Measurements from ENCODE around the gene MRPL55.

MRPL55 gene

DNA sequence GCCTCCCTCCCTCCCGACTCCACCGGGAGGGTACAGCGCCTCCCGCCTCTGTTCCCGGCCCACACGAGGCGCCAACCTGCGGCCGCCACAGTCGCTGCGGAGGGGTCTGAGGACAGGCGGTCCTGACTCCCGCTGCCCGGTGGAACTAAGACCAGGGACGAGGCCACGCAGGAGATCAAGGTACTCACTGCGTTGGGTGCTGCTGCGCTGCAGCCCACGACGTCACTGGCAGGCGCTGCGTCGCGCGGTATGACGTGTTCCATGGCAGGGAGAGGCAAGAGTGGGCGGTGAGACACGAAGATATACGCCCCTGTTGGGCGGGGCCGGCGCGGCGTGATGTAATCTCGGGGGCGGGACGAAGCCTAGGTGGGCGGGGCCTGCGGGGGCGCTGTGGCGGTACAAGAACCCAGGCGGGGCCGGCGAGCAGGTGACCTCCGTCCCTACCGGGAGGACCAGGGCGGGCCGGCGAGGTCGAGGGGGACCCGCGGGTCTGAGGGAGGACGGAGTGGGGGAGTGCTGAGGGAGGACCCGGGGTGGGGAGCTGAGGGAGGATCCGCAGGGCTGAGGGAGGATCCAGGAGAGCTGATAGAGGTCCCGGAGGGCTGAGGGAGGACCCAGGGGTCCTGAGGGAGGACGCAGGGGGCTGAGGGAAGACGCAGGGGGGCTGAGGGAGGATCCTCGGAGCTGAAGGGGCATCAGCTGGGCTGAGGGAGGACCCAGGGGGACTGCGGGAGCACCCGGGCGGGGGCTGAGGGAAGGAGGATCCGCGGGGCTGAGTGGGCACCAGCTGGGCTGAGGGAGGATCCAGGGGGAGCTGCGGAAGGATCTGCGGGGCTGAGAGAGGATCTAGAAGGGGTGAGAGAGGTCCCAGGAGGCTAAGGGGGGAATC is at the start of gene MRPL55:
TSS of gene MRPL55 (minus strand) at position 227 of the 889 bp plus-strand sequence. CDS start 1,039 bp downstream, outside the sequence.
- DNase-seq: peak; percentile 97

DNA sequence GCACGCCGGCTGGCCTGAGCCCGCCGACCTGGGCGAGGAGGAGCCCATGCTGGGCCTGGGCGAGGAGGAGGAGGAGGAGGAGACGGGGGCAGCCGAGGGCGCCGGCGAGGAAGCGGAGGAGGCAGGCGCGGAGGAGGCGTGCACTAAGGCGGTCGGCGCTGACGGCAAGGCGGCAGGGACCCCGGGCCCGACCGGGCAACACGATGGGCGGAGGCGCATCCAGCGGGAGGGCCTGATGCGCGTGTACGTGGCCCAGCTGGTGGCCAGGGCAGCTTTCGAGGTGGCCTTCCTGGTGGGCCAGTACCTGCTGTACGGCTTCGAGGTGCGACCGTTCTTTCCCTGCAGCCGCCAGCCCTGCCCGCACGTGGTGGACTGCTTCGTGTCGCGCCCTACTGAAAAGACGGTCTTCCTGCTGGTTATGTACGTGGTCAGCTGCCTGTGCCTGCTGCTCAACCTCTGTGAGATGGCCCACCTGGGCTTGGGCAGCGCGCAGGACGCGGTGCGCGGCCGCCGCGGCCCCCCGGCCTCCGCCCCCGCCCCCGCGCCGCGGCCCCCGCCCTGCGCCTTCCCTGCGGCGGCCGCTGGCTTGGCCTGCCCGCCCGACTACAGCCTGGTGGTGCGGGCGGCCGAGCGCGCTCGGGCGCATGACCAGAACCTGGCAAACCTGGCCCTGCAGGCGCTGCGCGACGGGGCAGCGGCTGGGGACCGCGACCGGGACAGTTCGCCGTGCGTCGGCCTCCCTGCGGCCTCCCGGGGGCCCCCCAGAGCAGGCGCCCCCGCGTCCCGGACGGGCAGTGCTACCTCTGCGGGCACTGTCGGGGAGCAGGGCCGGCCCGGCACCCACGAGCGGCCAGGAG is 49.3 kb upstream of the MRPL55 start:
- no peak for DNase-seq

DNA sequence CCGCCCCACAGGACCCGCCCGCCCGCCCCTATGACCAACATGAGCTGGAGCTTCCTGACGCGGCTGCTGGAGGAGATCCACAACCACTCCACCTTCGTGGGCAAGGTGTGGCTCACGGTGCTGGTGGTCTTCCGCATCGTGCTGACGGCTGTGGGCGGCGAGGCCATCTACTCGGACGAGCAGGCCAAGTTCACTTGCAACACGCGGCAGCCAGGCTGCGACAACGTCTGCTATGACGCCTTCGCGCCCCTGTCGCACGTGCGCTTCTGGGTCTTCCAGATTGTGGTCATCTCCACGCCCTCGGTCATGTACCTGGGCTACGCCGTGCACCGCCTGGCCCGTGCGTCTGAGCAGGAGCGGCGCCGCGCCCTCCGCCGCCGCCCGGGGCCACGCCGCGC is 48.6 kb upstream of the MRPL55 start:
- DNase-seq: no peak

DNA sequence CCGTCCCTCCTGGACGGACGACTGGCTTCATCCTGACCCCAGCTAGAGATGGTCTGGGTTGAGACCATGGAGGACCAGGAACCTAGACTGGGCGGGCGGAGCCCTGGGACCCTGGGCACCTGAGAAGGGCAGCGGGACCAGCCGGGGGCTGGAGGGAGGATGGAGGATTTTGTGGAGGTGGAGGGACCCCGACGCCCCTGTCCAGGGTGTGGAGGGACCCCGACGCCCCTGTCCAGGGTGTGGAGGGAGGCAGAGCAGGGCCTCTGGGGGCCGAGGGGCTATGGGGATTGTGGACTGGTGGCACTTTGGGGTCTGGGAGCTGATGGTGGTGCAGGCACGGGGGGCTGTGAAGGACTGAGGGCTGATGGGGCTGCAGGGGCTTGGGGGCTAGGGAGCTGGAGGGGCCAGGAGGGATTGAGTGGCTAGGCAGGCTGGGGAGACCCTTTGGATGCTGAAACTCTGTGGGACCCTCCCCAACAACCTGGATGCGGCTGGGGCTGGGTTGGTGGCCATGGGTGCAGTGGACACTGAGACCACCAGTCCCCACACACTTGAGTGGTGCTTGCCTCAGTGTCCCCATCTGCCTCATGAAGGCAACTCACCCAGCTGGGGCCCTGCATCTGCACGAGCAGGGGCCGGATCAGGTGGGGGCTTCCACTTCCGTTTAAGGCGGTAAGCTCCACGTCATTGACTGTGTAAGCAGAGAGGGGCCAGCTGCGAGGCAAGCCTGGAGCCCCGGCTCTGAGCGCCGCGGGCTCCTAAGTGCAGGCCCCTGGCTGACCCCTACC is 48.0 kb upstream of the MRPL55 start:
- DNase-seq: no peak

DNA sequence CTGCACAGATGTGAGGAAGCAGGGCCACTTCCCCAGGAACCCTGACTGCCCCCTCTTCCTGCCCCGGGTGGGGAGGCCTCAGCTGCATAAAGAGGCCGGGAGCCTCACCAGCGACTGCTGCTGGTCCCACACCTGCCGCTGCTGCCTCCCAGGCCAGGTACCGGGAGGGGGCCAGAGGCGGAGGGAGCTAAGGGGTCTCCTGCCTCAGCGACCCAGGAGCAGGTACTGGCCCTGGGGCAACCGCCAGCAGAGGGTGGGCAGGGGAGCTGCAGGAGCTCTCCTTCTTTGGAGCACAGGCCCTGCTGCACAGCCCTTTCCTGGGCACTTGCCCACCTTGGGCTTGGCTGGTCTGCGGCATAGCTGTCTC is 47.4 kb upstream of the MRPL55 start:
- no peak for DNase-seq

DNA sequence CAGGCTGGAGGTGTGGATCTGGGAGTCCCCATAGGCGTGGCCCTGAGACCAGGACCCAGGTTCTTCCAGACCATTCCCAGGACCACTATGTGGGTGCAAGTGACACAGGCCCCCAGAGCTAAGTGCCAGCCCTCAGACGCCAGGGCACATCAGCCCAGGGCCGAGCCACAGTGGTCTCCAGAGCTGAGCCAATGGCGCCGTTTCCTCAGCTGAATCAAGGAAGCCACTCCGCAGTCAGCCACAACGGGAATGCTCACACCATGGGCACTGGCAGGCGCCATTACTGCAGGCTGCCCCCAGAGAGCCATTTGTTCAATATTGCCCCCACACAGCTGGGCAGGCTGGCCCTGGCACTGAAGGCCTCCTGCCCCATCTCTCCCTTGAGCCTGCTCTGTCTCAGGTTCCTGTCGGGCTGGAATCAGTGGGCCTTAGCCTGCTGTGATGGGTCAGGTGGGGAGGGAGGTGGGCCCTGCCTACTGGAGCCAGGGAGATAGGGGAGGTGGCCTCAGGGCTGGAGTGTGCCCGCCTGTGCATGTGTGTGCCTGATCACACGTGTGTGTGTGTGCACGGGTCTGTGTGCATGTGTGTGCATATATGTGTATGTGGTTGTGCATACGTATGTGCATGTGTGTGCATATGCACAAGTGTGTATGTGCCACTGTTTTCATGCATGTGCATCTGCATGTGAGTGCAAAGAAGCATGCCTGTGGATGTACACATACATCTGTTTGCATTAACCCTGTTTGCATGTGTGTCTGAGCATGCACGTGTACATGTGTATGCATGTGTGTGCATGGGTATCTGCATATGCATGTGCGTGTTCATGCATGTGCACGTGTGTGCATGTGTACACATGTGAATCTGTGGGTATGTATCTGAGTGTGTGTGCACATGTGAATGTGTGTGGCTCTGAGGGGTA is 46.8 kb upstream of the MRPL55 start:
- DNase-seq: no peak

DNA sequence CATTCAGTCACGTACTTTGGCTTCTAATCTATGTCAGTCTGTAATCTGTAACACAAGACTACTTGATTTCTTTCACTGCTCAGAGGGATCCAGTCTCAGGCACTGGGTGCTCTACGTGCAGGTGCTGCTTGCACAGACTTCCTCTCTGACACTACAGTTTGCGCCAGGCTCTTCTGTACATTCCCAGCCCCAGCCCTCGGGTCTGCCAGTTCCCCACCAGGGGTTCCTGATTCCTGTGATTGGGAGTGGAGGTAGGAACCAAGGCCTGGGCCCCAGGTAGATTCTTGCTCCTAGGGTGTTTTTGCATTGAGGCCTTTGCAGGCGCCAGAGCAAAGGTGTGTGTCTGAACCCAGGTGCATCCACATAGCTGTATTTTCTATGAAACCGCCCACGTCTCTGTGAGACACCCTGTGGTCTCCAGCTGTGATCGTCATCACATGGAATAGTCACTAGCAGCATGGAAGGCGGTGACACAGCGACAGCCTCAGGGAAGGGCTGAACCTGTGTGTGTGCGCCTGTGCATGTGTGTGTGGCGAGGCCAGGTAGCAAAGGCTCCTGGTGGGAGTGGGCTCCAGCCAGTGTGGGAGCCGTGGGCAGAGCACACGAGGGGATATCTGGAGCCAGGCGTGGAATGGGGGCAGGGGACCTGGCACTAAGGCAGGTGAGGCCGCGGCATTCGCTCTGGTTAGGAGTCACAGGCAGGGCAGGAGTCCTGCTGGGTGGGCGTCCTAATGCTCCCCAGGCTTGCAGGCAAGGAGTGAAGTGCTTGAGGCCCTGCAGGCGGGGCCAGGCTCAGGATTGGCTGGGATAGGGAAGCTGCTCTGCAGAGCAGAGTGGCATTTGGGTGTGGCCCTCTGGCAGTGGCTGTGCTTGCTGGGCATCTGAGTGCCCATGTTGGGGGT is 45.8 kb upstream of the MRPL55 start:
- DNase-seq: no peak

DNA sequence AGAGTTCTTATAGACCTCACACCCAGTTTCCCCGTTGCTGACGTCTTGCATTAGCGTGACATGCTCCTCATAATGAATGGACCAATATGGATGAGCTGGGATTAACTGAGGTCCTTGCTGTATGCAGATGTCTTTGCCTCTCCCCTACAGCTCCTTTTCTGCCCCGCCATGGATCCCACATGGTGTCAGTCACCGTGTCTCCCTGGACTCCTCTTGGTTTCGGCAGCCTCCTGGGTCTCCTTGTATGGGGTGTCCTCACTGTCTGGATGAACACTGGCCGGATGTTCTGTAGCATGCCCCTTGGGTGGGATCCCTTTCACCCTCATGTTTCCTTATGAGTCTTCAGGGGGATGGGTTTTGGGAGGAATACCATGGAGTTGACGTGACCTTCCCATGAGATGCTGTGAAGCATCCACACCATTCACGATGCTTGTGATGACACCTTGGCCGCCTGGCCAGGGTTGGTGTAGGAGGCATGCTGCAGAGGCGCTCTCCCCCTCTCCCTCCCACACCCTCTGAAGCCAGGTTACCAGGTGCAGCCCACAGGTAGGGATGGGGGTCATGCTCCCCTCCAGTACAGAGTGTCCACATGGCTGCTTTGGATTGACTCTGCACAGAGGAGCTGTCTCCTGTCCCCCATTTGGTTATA is 45.0 kb upstream of the MRPL55 start:
- DNase-seq: no peak

DNA sequence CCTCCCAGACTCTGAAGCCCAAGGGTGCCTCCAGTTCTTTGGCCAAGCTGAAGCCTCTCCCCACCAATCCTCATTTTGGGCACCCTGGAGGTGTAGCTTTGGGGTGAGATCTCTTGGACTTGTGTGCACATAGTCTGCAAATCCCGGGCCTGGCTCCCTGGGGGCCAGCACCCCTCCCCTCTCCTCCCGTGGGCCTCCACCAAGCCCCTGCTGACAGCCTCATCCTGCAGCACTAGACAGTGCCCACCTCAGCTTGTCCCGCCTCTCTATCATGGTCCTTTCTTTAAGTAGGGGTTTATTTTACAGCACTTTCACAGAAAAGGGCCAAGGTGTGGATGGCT is 43.8 kb upstream of the MRPL55 start:
- DNase-seq: no peak

DNA sequence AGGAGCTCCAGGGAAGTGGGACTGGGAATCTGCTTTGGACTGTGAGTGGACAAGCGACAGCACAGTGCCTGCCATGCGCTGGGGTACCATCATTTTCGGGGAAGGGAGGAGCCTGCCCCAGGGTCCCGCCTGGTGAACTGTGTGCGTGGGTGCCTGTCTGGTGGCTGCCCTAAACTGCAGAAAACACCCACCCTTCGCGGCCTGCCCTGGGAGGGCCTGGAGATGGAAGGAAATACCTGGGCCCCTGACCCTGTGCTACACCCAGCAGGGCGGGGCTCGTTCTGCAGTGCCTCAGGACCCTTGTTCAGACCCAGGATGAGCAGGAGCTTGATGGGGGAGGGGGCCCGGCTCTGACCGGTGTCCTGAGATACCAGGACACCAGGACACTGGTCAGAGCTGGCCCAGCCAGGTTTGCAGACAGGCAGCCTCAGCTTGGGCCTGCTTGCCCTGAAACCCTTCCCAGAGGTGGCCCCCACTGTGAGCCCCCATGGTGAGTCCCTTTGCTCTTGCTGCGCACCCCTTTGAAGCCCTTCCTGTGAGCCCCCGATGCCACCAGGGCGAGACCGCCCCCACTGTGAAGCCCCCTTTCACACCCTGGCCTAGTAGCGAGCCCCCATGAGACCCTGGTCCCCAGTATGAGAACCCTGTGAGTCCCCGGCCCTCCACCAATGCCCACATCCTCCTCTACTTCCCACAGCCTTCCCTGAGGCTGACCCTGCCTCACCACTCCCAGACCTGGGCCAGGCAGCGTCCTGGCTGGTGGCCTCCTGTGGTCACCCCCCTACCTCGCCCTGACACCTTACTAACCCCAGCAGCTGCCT is 43.2 kb upstream of the MRPL55 start:
- no peak for DNase-seq

DNA sequence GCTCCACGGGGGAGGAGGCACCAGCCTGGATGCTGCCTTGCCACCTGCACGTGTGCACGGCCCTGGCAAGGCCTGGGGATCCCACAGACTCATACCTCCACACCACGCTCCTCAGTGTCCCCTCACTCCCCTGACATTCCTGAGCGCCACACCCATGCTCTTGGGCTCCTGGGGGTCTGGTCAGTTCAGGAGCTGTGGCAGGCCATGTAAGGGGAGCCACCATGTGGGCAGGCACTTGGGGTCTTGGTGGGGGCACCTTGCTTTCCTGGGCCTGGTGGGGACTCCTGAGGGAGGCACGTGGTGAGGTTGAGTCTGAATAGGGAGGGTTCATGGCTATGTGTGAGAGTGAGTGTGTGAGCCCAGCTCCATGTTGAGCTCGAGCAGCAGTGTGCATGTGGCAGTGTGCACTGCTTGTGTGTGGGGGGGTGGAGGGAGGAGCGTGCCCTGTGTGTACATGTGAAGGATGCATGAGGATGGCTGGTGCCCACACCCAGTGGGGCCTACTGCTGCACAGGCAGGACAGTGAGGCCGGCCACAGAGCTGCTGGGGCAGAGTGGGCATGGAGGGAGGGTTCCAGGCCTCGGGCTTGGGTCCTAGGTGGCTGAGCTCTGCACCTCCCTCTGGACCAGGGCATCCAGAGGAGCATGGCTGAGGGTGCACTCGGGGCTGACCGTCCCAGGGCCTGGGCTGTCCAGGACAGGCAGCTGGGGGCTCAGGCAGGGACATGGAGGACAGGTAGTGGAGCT is 42.3 kb upstream of the MRPL55 start:
- no peak for DNase-seq

DNA sequence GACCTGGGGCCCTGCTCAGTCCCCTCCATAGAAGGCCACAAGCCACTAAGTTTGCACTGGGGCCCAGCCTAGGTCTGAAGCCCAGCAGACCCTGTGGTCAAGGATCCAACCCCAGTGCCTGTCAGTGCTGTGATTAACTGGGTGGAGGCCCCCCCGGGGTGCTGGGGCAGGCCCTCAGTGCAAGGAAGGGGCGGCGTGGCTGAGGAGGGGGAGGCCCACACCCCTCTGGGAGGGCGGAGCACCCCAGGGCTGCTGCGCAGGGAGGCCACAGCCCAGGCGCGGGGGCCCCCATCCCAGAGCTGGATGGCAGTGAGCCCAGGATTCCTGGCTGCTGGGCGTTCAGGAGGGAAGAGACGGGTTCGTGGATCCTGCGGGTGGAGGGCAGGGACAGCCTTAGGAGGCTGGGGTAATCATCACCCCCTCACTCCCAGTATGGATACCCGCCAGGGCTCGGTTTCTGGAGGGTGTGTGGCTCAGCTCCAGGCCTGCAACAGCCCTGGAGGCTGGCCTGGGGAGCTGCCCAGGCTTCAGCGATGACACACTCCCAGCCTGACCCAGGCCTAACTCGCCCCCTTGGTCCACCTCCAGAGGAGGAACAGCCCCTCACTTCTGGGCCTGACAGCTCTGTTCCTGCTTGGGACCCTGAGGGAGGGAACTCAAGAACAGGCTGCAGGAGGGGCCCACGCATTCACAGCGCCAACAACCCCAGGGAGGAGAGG is 41.5 kb upstream of the MRPL55 start:
- no peak for DNase-seq

DNA sequence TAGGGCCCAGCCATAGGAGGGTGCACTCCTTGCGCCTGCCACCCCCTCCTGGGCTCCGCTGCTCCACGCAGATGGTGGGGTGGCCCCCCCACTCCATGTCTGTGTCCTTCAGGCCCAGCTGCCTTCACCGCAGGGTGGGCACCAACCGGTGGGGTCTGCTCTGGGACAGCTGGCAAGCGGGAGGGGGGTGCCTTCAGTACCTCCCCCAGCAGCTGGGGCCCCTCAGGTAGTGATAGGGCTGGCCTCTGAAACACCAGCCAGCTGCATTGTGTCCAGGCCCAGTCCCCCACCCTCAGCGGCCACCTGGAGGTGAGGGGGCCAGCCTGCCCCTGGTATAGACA is 41.0 kb upstream of the MRPL55 start:
- no peak for DNase-seq

DNA sequence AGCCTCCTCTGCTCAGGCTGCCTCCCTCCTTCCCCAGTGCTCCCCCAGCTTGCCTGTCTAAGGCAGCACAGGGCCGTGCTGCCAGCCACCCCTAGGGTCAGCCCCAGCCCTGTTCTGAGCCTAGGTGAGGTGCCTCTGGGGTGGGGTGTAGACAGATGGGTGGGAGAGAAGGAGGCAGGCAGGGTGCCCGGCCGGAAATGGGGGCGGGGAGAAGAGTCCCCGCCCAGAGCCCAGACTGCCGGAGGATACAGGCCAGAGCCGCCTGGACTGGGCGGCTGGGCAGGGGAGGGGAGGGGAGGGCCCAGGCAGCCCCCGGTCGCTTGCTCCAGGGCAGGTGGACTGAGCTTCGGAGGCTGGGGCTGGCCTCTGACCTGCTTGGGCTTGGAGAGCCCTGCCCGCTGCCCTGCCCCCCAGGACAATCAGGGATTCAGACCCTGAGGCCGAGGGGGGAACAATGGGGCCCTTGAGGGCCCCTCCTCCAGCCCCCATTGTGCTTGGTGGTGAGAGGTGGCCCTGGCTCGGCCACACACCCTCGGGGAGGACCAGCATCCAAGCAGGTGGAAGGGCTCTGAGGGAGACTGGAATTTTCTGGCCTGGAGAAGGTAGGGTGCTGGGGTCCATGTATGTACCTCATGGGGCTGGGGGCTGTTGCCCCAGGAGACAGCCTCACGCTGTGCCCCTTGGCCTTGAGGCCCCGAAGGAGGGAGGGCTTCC is 40.5 kb upstream of the MRPL55 start, which contains the start of gene GJC2:
TSS of gene GJC2 (plus strand) at position 525 of the 714 bp plus-strand sequence. CDS start 7,829 bp downstream, outside the sequence.
- no peak for DNase-seq

DNA sequence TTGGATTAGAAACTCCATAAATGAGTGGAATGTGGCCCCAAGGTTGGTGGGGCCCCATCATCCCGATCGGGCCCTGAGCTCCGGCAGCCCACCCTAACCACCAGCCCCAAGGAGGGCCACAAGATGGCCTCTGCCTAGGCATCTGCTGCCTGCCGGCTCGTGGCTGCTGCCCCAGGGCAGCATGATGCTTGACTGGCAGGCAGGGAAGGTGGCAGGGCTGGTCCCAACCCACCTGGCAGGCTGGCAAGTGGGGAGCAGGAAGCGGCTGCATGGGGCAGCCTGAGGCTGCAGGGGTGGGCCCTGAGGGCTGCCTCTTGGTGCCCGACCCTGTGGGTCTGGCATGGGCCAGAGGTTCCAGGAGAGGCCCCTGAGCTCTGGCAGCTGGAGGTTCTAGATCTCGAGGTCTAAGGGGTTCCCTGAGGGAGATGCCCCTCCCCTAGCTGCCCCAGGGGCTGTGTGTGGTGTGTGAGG is 39.9 kb upstream of the MRPL55 start:
- DNase-seq: no peak

DNA sequence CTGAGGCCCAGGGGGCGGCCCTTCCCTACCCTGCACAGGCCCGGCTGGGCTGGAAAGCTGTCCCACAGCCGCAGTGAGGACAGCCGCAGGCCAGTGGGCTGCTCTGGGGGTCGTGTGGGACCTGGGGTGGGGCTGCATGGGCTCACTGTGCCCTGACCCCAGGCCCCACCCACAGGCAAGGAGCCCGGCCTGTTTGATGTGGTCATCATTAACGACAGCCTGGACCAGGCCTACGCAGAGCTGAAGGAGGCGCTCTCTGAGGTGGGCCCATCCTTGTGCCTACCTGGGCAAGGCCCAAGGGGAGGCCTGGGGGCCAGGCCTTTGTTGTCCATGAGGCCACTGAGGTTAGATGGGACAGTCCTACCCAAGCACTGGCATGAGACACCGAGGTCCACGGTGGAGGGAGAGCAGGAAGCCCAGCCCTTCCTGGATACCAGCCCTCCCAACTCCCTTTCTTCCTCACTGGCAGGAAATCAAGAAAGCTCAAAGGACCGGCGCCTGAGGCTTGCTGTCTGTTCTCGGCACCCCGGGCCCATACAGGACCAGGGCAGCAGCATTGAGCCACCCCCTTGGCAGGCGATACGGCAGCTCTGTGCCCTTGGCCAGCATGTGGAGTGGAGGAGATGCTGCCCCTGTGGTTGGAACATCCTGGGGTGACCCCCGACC is 39.2 kb upstream of the MRPL55 start:
- no peak for DNase-seq

DNA sequence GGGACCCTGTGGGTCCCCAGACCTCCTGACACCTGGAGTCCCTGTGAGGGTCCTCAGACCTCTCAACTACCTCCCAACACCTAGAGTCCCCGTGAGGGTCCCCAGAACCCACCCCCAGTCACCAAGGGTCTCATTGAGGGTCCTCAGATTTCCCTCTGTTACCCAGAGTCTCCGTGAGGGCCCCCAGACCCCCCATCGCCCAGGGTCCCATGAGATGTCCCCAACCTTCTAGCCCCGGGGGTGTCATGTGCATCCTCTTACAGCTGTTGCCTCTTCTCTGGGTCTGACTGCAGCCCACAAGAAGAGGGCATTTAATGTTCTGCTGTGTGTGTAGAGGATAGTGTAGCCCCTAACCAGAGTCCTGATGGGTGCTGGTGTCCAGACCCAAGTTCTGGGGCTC is 38.7 kb upstream of the MRPL55 start:
- no peak for DNase-seq

All from NCI-H1092 treated with DMSO at 0.1 percent for 48 hours (cell line).